Lower lobe of right lung (tissue), 2 donors: ENCODE measurements around the gene INAVA. TPM values are rescaled to one million over a fixed set of nuclear protein-coding genes. Genes with fewer than 3 reads are reported as not detected.

ENCODE experiments used
- ATAC-seq, 2 donors: fragments of 200-7000 bp; cut with Tn5 transposase; one replicate each; pipeline ENCODE4 v1.9.1; 2020 to 2022; ENCODE audit warnings: mild to moderate bottlenecking in 2 of 2, moderate library complexity in 2 of 2
- DNase-seq: peaks from one replicate; pipeline ENCODE4 v3.0.0-alpha.2; 2020
- H3K27ac ChIP-seq: fragments of 200-600 bp; one replicate; pipeline ENCODE4 v1.8.0; 2022
- H3K27me3 ChIP-seq: fragments of 200-600 bp; one replicate; pipeline ENCODE4 v1.8.0; 2022; ENCODE audit warnings: low read depth
- H3K36me3 ChIP-seq: fragments of 200-600 bp; one replicate; pipeline ENCODE4 v1.8.0; 2022; ENCODE audit warnings: mild to moderate bottlenecking
- H3K4me1 ChIP-seq: fragments of 200-600 bp; one replicate; pipeline ENCODE4 v1.8.0; 2022
- H3K4me3 ChIP-seq: fragments of 200-600 bp; one replicate; pipeline ENCODE4 v1.8.0; 2022; ENCODE audit warnings: mild to moderate bottlenecking
- H3K9me3 ChIP-seq: fragments of 200-600 bp; one replicate; pipeline ENCODE4 v1.8.0; 2022
- CTCF ChIP-seq: fragments of 200-600 bp; IDR thresholded peaks from one replicate; pipeline ENCODE4 v1.8.0; 2022; ENCODE audit warnings: antibody characterized with exemption, mild to moderate bottlenecking
- intact Hi-C: fragments of 100-400 bp; cut with DNase I; formaldehyde crosslinking; loops from one replicate; pipeline ENCODE4 v1.11.0; 2022
- total RNA-seq: library from RNA; stranded (reverse); fragmentation: NEBNext Ultra II Directional; extraction: Animal tissue kit (Norgen Biotek cat#: 25700); gene quantifications from one replicate; pipeline ENCODE4 v1.2.1, GENCODE V29; 2021
- donor health status: DM: no; HTN: yes; CAD: no; lungs with severe emphysema.

INAVA gene
- total RNA-seq, 1 donor from 2014 or later: 7.8 TPM

- Histone ChIP-seq H3K9me3 (no peaks in the 10 kb centered on the region), H3K36me3 (no peaks in the 10 kb centered on the region), H3K27me3 (peaks cover 28% of the 10 kb centered on the region), H3K4me1 (peaks cover 11% of the 10 kb centered on the region), H3K27ac (no peak overlapping the region), H3K4me3 (no peak overlapping the region)
- ATAC-seq: no peak
- TF ChIP-seq CTCF: no peak
- intact Hi-C loops: no loop called here
- no peak for DNase-seq
These were observed 16.7 kb upstream of the INAVA start for GRCh38 chr1:200877839-200878551.

- no peaks in the 10 kb centered on the region for H3K9me3 ChIP-seq
- DNase-seq (no peak), ATAC-seq (no peak)
- no peaks in the 10 kb centered on the region for H3K4me1 ChIP-seq
- H3K27ac ChIP-seq: no peak overlapping the region
- no peaks in the 10 kb centered on the region for H3K36me3 ChIP-seq
- intact Hi-C loops: no loop called here
- H3K4me3 ChIP-seq: no peak overlapping the region
- H3K27me3 ChIP-seq: peaks cover 13% of the 10 kb centered on the region
- TF ChIP-seq CTCF: no peak
These were observed 14.5 kb upstream of the INAVA start for GRCh38 chr1:200880212-200880611.

GRCh38 chr1:200883118-200883517, 11.6 kb upstream of the INAVA start:
- ATAC-seq: no peak
- no peaks in the 10 kb centered on the region for H3K27me3 ChIP-seq
- H3K4me1 ChIP-seq: no peaks in the 10 kb centered on the region
- no peak for DNase-seq
- H3K27ac ChIP-seq: no peak overlapping the region
- H3K36me3 ChIP-seq: no peaks in the 10 kb centered on the region
- TF ChIP-seq CTCF: no peak
- H3K4me3 ChIP-seq: no peak overlapping the region
- H3K9me3 ChIP-seq: no peaks in the 10 kb centered on the region
- intact Hi-C loops: no loop called here

DNA sequence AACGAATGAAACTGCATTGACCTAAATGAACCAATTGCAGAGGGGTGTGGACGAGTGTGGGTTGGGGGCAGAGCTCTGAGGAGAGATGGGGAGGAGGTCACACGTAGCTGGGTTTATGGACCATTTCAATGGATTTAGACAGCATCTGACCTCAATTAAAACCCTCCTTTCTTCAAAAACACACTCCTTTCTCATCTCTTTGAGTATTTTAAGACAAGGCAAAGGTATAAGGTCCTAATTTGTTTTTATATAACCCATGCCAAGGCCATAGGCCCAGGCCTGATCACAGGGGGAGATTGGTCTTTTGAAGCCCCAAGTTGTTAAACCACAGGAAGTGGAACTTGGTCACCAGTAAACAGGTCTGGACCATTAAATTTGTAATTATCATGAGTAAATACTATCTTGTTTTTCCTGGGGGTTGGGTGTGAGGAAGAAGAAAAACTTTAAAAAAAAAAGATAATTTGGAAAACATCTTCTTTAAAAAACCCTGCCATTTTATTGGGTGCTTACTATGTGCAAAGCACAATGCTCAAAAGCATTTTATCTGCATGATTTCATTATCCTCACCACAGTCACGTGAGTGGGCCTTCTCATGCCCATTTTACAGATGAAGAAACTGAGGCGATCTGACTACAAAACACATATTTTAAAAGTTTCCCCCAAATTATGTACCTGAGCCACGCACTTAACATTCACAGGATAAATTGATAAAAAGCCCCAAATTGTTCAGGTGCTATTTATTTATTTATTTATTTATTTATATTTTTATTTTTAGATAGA, 8.9 kb upstream of the INAVA start:
- DNase-seq: no peak
- ATAC-seq: no peak
- Histone ChIP-seq H3K4me1 (peaks cover 1% of the 10 kb centered on the region), H3K27me3 (peaks cover 9% of the 10 kb centered on the region), H3K4me3 (no peak overlapping the region), H3K27ac (no peak overlapping the region), H3K9me3 (no peaks in the 10 kb centered on the region), H3K36me3 (no peaks in the 10 kb centered on the region)
- intact Hi-C loops: no loop called here
- no peak for TF ChIP-seq CTCF

DNA sequence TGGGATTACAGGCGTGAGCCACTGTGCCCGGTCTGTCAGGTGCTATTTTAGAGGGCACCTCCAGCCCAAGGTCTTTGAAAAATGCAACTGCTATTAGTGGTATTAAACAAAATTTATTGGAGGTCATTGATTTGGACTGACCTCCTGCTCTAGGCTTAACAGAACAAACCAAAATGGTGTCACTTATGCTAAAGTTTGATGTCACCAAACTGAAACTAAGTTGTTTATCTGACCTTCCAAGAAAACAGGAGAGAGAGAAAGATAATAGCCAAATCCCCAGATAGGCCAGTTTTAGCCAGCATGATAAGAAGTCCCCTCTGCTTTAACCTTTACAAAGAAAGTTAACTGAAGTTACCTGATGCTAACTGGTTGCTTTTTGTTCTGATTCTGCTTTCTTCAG, 8.1 kb upstream of the INAVA start:
- Histone ChIP-seq H3K4me1 (peaks cover 9% of the 10 kb centered on the region), H3K36me3 (no peaks in the 10 kb centered on the region), H3K9me3 (no peaks in the 10 kb centered on the region), H3K27ac (no peak overlapping the region), H3K4me3 (no peak overlapping the region), H3K27me3 (peaks cover 17% of the 10 kb centered on the region)
- no peak for TF ChIP-seq CTCF
- intact Hi-C loops: no loop called here
- DNase-seq: no peak
- no peak for ATAC-seq
